ENCODE results near the gene NR4A1.
A peak's percentile ranks its signal among the peaks of the same experiment; 100 is the strongest.

The NR4A1 gene

GRCh38 chr12:52019113-52019770 is 32.0 kb upstream of the NR4A1 start:
- no peak for DNase-seq

- peak; percentile 87 for DNase-seq
Measured at GRCh38 chr12:52020539-52021336, 30.5 kb upstream of the NR4A1 start.

GRCh38 chr12:52022841-52023181 is 28.4 kb upstream of the NR4A1 start:
- DNase-seq = peak; percentile 65

- peak; percentile 91 for DNase-seq
Measured at GRCh38 chr12:52023182-52023975, 27.9 kb upstream of the NR4A1 start.

GRCh38 chr12:52023976-52024688 is 27.1 kb upstream of the NR4A1 start:
- peak; percentile 62 for DNase-seq

- peak; percentile 91 for DNase-seq
Measured at GRCh38 chr12:52024845-52025230, 26.4 kb upstream of the NR4A1 start.

- no peak for DNase-seq
Measured at GRCh38 chr12:52026263-52026662, 25.0 kb upstream of the NR4A1 start.

- no peak for DNase-seq
Measured at GRCh38 chr12:52027085-52027843, 24.0 kb upstream of the NR4A1 start.

GRCh38 chr12:52029685-52030084 is 21.6 kb upstream of the NR4A1 start:
- DNase-seq = no peak

- no peak for DNase-seq
Measured at GRCh38 chr12:52032446-52032803, 18.8 kb upstream of the NR4A1 start.

- DNase-seq = peak; percentile 96
Measured at GRCh38 chr12:52032804-52033445, 18.3 kb upstream of the NR4A1 start.

GRCh38 chr12:52033446-52034140 is 17.6 kb upstream of the NR4A1 start:
- DNase-seq = no peak

- no peak for DNase-seq
Measured at GRCh38 chr12:52035190-52035589, 16.1 kb upstream of the NR4A1 start.

- DNase-seq = no peak
Measured at GRCh38 chr12:52035926-52036325, 15.3 kb upstream of the NR4A1 start.

GRCh38 chr12:52036587-52037171 is 14.6 kb upstream of the NR4A1 start:
- peak; percentile 63 for DNase-seq

- no peak for DNase-seq
Measured at GRCh38 chr12:52037248-52037861, 13.9 kb upstream of the NR4A1 start.

GRCh38 chr12:52038447-52038846 is 12.8 kb upstream of the NR4A1 start:
- no peak for DNase-seq

GRCh38 chr12:52041035-52041434 is 10.2 kb upstream of the NR4A1 start:
- no peak for DNase-seq

GRCh38 chr12:52041695-52042123 is 9.5 kb upstream of the NR4A1 start:
- DNase-seq = no peak

GRCh38 chr12:52042706-52043385 is 8.4 kb upstream of the NR4A1 start:
- DNase-seq = no peak
